Lower leg skin (tissue), 4 donors: ENCODE measurements around the gene POLA1. TPM values are rescaled to one million over a fixed set of nuclear protein-coding genes. Genes with fewer than 3 reads are reported as not detected.

Experiments used
- DNase-seq, 2 donors: peaks; one replicate each; pipeline ENCODE4 v3.0.0-alpha.2; 2019; ENCODE audit warnings: low spot score in 2 of 2
- H3K4me3 ChIP-seq: fragments of 200-600 bp; sonication (generic); 2 replicates; pipeline ENCODE4 v1.5.1; 2017; ENCODE audit warnings: mild to moderate bottlenecking, low read depth; ENCODE audit not compliant: poor library complexity, severe bottlenecking
- POLR2A ChIP-seq, 2 donors: fragments of 450-650 bp; IDR thresholded peaks; one replicate each; pipeline ENCODE4 v1.6.1; 2016 to 2017; ENCODE audit warnings: antibody characterized with exemption in 2 of 2, mild to moderate bottlenecking in 1 of 2, moderate library complexity in 1 of 2
- WGBS, 2 donors: methylation state at CpG; one replicate each; pipeline ENCODE4 v1.1.5; 2018; 5-methylcytosine and 5-hydroxymethylcytosine counted together
- intact Hi-C: fragments of 100-400 bp; cut with DNase I; formaldehyde crosslinking; loops from one replicate; pipeline ENCODE4 v1.15.0; 2023; ENCODE audit warnings: low total_unique reads
- total RNA-seq, 4 donors: library from RNA; depleted of rRNA; stranded (reverse); fragments of >200 nt; gene quantifications; one replicate each; pipeline ENCODE4 v1.1.0, GENCODE V29; 2016
- TF ChIP-seq, protein P1 (sequence below), 3 donors: fragments of 450-650 bp; IDR thresholded peaks; one replicate each; pipeline ENCODE4 v1.5.1; 2016; ENCODE audit warnings: antibody characterized with exemption in 3 of 3, mild to moderate bottlenecking in 3 of 3, moderate library complexity in 2 of 3

POLA1 gene
- total RNA-seq, 4 donors from 2014 or later = 7.1 to 12.5 (median 8.1) TPM

DNA sequence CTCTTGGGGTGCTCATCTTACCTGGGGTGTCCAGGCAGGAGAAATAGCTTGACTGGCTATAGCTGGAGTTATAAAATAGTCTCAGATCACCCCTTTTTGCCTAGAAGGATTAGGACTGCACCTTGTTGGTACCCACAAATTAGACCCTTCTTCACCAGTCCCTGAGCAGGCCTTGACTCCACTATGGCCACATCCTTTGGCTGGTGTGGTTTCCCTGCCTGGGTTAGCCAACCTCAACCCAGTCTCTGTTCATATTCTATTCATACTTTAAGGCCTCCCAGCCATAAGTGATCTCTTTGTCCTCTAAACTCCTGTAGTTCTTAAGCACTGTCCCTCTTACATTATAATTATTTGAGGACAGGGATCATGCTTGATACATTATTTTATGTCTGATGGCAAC lies 252.7 kb downstream of the POLA1 start:
- H3K4me3 ChIP-seq = no peak overlapping the region
- intact Hi-C loops = no loop called here
- DNase-seq = no peak
- TF ChIP-seq, protein P1, sequence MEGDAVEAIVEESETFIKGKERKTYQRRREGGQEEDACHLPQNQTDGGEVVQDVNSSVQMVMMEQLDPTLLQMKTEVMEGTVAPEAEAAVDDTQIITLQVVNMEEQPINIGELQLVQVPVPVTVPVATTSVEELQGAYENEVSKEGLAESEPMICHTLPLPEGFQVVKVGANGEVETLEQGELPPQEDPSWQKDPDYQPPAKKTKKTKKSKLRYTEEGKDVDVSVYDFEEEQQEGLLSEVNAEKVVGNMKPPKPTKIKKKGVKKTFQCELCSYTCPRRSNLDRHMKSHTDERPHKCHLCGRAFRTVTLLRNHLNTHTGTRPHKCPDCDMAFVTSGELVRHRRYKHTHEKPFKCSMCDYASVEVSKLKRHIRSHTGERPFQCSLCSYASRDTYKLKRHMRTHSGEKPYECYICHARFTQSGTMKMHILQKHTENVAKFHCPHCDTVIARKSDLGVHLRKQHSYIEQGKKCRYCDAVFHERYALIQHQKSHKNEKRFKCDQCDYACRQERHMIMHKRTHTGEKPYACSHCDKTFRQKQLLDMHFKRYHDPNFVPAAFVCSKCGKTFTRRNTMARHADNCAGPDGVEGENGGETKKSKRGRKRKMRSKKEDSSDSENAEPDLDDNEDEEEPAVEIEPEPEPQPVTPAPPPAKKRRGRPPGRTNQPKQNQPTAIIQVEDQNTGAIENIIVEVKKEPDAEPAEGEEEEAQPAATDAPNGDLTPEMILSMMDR (IDR thresholded peaks at IDR 0.05) = no peak
- TF ChIP-seq POLR2A (IDR thresholded peaks at IDR 0.05) = no peak

GRCh38 chrX:24954732-24955131 lies 261.0 kb downstream of the POLA1 start:
- H3K4me3 ChIP-seq = no peak overlapping the region
- TF ChIP-seq, protein P1 (IDR thresholded peaks at IDR 0.05) = no peak
- no peak for TF ChIP-seq POLR2A (IDR thresholded peaks at IDR 0.05)
- no peak for DNase-seq
- intact Hi-C loops = no loop called here
- 74 to 81% methylated on average over 2 of the region's 2 CpGs for WGBS, 2 donors

DNA sequence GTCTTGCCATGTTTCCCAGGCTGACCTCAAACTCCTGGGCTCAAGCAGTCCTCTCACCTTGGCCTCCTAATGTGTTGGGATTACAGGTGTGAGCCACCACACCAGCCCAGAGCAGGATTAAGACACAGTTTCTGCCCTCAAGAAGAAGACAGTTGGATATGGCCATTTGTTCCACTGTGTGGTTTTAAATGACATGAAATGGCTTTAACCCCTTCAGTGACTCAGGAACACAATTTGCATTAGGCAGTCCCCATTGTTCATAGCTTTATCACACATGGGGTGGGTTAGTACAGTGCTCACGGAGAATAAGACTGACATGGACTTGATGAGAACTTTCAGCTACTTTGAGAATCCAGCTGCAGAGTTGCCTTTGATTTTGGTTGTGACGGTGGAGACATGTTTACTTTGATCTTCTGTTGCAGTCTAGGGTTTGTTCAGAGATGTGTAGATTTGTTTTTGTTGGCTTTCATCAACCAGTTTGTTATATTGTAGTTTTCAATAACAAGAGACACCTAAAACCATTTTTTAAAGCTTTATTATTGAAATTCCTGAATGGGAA lies 261.7 kb downstream of the POLA1 start:
- 71 to 100% methylated on average over 2 of the region's 2 CpGs for WGBS, 2 donors
- no peak for DNase-seq

DNA sequence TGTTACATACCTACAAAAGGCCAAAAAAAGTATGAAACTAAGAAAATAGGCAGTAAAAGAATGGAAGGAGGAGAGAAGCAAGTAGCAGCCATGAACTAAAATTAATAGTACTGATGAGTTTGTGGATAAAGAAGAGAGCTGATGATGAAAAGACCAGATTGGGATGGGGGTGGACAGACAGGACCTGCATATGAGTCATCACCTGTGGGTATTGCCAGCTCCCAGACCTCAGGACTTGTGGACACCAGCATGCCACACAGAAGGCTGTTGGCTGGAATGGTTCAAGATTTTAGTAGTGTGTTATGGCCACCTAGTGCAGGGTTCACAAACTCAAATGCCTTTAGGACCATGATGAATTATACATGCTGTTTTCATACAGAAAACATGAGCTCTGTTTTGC lies 263.1 kb downstream of the POLA1 start:
- H3K4me3 ChIP-seq = no peak overlapping the region
- intact Hi-C loops = no loop called here
- DNase-seq = no peak
- TF ChIP-seq POLR2A (IDR thresholded peaks at IDR 0.05) = no peak
- TF ChIP-seq, protein P1 (IDR thresholded peaks at IDR 0.05) = no peak

More for the DNA sequence above, 261.7 kb downstream of the POLA1 start:
- intact Hi-C loops = no loop called here
- no peak overlapping the region for H3K4me3 ChIP-seq
- no peak for TF ChIP-seq POLR2A (IDR thresholded peaks at IDR 0.05)
- TF ChIP-seq, protein P1 (IDR thresholded peaks at IDR 0.05) = no peak

GRCh38 chrX:24961809-24962208 lies 268.1 kb downstream of the POLA1 start:
- DNase-seq = no peak
- 67 to 95% methylated on average over 1 of the region's 1 CpG for WGBS, 2 donors
- intact Hi-C loops = loop anchor here (10.0 kb wide), 1 partner anchor 63 kb away; no protein-coding TSS in a partner anchor
- TF ChIP-seq POLR2A (IDR thresholded peaks at IDR 0.05) = no peak
- TF ChIP-seq, protein P1 (IDR thresholded peaks at IDR 0.05) = no peak
- H3K4me3 ChIP-seq = no peak overlapping the region

GRCh38 chrX:24963823-24964222 lies 270.1 kb downstream of the POLA1 start:
- no peak for DNase-seq

More at GRCh38 chrX:24963823-24964222, 270.1 kb downstream of the POLA1 start:
- TF ChIP-seq, protein P1 (IDR thresholded peaks at IDR 0.05) = no peak
- no peak for TF ChIP-seq POLR2A (IDR thresholded peaks at IDR 0.05)
- intact Hi-C loops = loop anchor here (10.0 kb wide), 1 partner anchor 61 kb away; no protein-coding TSS in a partner anchor
- no peak overlapping the region for H3K4me3 ChIP-seq
- WGBS, 2 donors = 67 to 83% methylated on average over 2 of the region's 2 CpGs
